ENCODE data around the gene SPATA13. TPM values are rescaled to one million over a fixed set of nuclear protein-coding genes. Genes with fewer than 3 reads are reported as not detected.

The SPATA13 gene
- total RNA-seq, 2 donors from 2014 or later: 85.2 to 163 TPM

DNA sequence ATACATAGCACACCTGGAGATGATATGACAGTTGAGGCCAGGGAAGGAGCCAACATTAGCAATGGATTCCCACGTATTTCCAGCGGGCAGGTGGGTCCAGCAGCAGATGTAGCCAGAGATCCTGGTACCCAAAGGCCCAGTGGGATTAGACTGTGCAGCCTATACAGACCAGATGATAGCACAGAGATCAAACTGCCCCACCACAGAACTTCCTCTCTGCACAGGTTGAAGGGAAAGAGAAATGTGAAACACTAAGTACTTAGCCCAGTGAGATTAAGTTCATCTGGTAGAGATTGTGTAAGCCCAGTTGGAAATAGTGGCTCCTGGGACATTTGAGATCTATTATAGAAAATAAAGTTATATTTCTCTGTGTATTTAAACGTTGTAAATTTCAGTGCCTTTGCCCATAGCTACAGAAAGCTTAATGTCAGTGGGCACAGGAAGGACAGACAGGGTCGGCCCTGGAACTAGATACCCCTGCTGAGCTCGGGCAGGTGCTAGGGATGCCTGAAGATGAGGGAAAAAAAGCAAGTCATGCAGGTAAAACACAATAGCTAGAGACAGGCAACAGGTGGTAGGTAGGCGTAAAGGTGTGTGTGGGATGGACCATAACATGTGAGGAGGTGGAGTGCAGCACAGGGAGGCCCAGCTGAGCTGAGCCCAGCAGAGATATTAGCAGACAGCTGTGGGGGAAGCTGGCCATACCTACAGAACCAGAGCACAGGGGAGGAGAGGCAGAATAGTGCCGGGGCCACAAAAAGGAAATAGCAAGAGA is 27.3 kb upstream of the SPATA13 start:
- Histone ChIP-seq H3K27ac (no peak overlapping the region), H3K27me3 (replicated peaks; ENCODE audit: insufficient read depth) (no peaks in the 10 kb centered on the region), H3K4me1 (replicated peaks) (no peaks in the 10 kb centered on the region), H3K36me3 (no peaks in the 10 kb centered on the region), H3K9me3 (no peaks in the 10 kb centered on the region), H3K4me3 (no peak overlapping the region)
- 85% methylated on average over 7 of the region's 7 CpGs for WGBS
- DNase-seq (ENCODE audit: low spot score): no peak
- TF ChIP-seq, protein P1, sequence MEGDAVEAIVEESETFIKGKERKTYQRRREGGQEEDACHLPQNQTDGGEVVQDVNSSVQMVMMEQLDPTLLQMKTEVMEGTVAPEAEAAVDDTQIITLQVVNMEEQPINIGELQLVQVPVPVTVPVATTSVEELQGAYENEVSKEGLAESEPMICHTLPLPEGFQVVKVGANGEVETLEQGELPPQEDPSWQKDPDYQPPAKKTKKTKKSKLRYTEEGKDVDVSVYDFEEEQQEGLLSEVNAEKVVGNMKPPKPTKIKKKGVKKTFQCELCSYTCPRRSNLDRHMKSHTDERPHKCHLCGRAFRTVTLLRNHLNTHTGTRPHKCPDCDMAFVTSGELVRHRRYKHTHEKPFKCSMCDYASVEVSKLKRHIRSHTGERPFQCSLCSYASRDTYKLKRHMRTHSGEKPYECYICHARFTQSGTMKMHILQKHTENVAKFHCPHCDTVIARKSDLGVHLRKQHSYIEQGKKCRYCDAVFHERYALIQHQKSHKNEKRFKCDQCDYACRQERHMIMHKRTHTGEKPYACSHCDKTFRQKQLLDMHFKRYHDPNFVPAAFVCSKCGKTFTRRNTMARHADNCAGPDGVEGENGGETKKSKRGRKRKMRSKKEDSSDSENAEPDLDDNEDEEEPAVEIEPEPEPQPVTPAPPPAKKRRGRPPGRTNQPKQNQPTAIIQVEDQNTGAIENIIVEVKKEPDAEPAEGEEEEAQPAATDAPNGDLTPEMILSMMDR (IDR thresholded peaks at IDR 0.05): no peak
- no peak for TF ChIP-seq POLR2AphosphoS5 (IDR thresholded peaks at IDR 0.05)
- TF ChIP-seq POLR2A (IDR thresholded peaks at IDR 0.05): no peak
- intact Hi-C loops (cut with DNase I): no loop called here

GRCh38 chr13:24134231-24134630 is 26.3 kb upstream of the SPATA13 start:
- H3K36me3 ChIP-seq: no peaks in the 10 kb centered on the region
- no peaks in the 10 kb centered on the region for H3K4me1 ChIP-seq (replicated peaks)
- intact Hi-C loops (cut with DNase I): no loop called here
- H3K27ac ChIP-seq: no peak overlapping the region
- H3K27me3 ChIP-seq (replicated peaks; ENCODE audit: insufficient read depth): no peaks in the 10 kb centered on the region
- no peak overlapping the region for H3K4me3 ChIP-seq
- H3K9me3 ChIP-seq: no peaks in the 10 kb centered on the region
- no peak for DNase-seq (ENCODE audit: low spot score)
- no peak for TF ChIP-seq POLR2AphosphoS5 (IDR thresholded peaks at IDR 0.05)
- TF ChIP-seq POLR2A (IDR thresholded peaks at IDR 0.05): no peak
- TF ChIP-seq, protein P1 (IDR thresholded peaks at IDR 0.05): no peak
- 82% methylated on average over 7 of the region's 7 CpGs for WGBS

DNA sequence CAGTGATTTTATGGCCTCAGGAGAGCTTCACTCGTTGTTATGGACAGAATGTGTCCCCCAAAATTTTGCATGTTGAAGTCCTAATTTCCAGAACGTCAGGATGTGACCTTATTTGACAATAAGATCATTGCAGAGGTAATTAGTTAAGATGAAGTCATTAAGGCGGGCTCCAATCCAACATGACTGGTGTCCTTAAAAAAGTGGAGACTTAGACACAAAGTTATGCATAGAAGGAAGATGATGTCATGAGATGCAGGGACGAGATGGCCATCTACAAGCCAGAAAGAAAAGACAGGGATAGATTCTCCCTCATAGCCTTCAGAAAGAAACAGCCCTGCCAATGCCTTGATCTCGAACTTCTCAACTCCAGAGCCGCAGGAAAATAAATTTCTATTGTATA is 25.8 kb upstream of the SPATA13 start:
- 78% methylated on average over 6 of the region's 6 CpGs for WGBS
- H3K36me3 ChIP-seq: no peaks in the 10 kb centered on the region
- no peak for DNase-seq (ENCODE audit: low spot score)
- TF ChIP-seq POLR2AphosphoS5 (IDR thresholded peaks at IDR 0.05): no peak
- TF ChIP-seq, protein P1 (IDR thresholded peaks at IDR 0.05): no peak
- TF ChIP-seq POLR2A (IDR thresholded peaks at IDR 0.05): no peak
- no peaks in the 10 kb centered on the region for H3K9me3 ChIP-seq
- intact Hi-C loops (cut with DNase I): no loop called here
- H3K4me1 ChIP-seq (replicated peaks): no peaks in the 10 kb centered on the region
- no peaks in the 10 kb centered on the region for H3K27me3 ChIP-seq (replicated peaks; ENCODE audit: insufficient read depth)
- no peak overlapping the region for H3K27ac ChIP-seq
- no peak overlapping the region for H3K4me3 ChIP-seq

GRCh38 chr13:24135674-24136300 is 24.7 kb upstream of the SPATA13 start:
- intact Hi-C loops (cut with DNase I): no loop called here
- TF ChIP-seq POLR2AphosphoS5 (IDR thresholded peaks at IDR 0.05): no peak
- no peak for TF ChIP-seq POLR2A (IDR thresholded peaks at IDR 0.05)
- TF ChIP-seq, protein P1 (IDR thresholded peaks at IDR 0.05): no peak
- H3K27me3 ChIP-seq (replicated peaks; ENCODE audit: insufficient read depth): no peaks in the 10 kb centered on the region
- H3K4me3 ChIP-seq: no peak overlapping the region
- no peaks in the 10 kb centered on the region for H3K36me3 ChIP-seq
- H3K27ac ChIP-seq: no peak overlapping the region
- 73% methylated on average over 5 of the region's 5 CpGs for WGBS
- no peaks in the 10 kb centered on the region for H3K4me1 ChIP-seq (replicated peaks)
- DNase-seq (ENCODE audit: low spot score): no peak
- H3K9me3 ChIP-seq: no peaks in the 10 kb centered on the region

- H3K27me3 ChIP-seq (replicated peaks; ENCODE audit: insufficient read depth): no peaks in the 10 kb centered on the region
- TF ChIP-seq, protein P1 (IDR thresholded peaks at IDR 0.05): no peak
- TF ChIP-seq POLR2A (IDR thresholded peaks at IDR 0.05) (no peak), POLR2AphosphoS5 (IDR thresholded peaks at IDR 0.05) (no peak)
- no peaks in the 10 kb centered on the region for H3K9me3 ChIP-seq
- H3K36me3 ChIP-seq: no peaks in the 10 kb centered on the region
- no peak overlapping the region for H3K4me3 ChIP-seq
- intact Hi-C loops (cut with DNase I): no loop called here
- H3K27ac ChIP-seq: no peak overlapping the region
- no peak for DNase-seq (ENCODE audit: low spot score)
- H3K4me1 ChIP-seq (replicated peaks): no peaks in the 10 kb centered on the region
- 92% methylated on average over 5 of the region's 5 CpGs for WGBS
These were observed 21.6 kb upstream of the SPATA13 start for GRCh38 chr13:24138911-24139310.
